ENCODE data around the gene TK1. TPM values are rescaled to one million over a fixed set of nuclear protein-coding genes. Genes with fewer than 3 reads are reported as not detected.

The TK1 gene
- total RNA-seq, 1 experiment from 2014 or later: 89.7 TPM

DNA sequence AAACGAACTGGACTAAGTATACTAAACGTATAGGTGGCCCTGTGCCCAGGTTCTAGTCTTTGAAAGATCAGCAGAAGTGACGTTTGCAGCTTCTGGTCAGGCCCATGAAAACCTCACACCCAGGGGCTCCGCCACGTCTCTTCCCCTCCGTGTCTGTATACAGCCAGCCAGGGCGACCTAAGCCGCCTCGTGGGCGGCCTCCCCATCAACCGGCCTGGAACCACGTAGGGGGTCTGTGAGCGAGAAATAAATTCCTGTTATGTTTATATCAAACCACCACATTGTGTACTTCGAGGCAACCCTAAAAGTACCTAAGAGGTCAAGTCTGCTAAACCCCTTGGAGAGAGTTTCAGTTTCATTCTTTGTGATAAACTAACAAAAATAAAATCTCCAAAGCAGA lies 6.8 kb downstream of the TK1 start:
- peaks cover 20% of the 10 kb centered on the region for H3K4me1 Mint-ChIP-seq (ENCODE audit: low read depth, unreplicated experiment)
- TF ChIP-seq, protein P1, sequence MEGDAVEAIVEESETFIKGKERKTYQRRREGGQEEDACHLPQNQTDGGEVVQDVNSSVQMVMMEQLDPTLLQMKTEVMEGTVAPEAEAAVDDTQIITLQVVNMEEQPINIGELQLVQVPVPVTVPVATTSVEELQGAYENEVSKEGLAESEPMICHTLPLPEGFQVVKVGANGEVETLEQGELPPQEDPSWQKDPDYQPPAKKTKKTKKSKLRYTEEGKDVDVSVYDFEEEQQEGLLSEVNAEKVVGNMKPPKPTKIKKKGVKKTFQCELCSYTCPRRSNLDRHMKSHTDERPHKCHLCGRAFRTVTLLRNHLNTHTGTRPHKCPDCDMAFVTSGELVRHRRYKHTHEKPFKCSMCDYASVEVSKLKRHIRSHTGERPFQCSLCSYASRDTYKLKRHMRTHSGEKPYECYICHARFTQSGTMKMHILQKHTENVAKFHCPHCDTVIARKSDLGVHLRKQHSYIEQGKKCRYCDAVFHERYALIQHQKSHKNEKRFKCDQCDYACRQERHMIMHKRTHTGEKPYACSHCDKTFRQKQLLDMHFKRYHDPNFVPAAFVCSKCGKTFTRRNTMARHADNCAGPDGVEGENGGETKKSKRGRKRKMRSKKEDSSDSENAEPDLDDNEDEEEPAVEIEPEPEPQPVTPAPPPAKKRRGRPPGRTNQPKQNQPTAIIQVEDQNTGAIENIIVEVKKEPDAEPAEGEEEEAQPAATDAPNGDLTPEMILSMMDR (IDR thresholded peaks at IDR 0.05; ENCODE audit: unreplicated experiment): no peak
- CTCF ChIA-PET: no interaction called here
- no TSS peak for BruUV-seq (replicated peaks)
- H3K27ac Mint-ChIP-seq (ENCODE audit: unreplicated experiment): no peak overlapping the region
- H3K27me3 Mint-ChIP-seq (ENCODE audit: unreplicated experiment): no peaks in the 10 kb centered on the region
- DNase-seq: no peak
- no peaks in the 10 kb centered on the region for H3K9me3 Mint-ChIP-seq (ENCODE audit: low read depth, unreplicated experiment)
- intact Hi-C loops (cut with micrococcal nuclease; ENCODE audit: unreplicated experiment): no loop called here
- H3K4me3 Mint-ChIP-seq (ENCODE audit: low read depth, unreplicated experiment): no peak overlapping the region
- H3K36me3 Mint-ChIP-seq (ENCODE audit: insufficient read depth, unreplicated experiment): peaks cover 50% of the 10 kb centered on the region

DNA sequence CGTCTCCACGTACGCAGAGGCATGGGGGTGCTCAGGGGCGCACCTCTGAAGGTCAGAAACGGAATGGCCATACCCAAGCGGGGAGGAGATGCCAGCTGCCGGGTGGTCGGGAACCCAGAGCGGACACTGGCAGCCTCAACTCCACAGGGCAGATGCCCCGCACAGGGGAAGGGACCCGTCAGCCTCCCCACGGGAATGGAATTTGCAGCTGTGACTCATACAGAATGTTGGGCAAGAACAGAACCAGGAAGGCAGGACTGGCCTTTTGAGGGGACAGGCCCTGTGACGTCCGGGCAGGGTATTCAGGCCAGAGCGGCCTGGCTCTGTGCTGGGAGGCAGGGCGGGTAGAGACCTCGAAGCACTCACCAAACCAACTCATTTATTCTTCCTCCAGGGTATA lies 7.5 kb downstream of the TK1 start:
- TF ChIP-seq, protein P1 (IDR thresholded peaks at IDR 0.05; ENCODE audit: unreplicated experiment): no peak
- no peak overlapping the region for H3K27ac Mint-ChIP-seq (ENCODE audit: unreplicated experiment)
- no peak for DNase-seq
- H3K4me3 Mint-ChIP-seq (ENCODE audit: low read depth, unreplicated experiment): no peak overlapping the region
- peaks cover 57% of the 10 kb centered on the region for H3K36me3 Mint-ChIP-seq (ENCODE audit: insufficient read depth, unreplicated experiment)
- CTCF ChIA-PET: no interaction called here
- H3K27me3 Mint-ChIP-seq (ENCODE audit: unreplicated experiment): no peaks in the 10 kb centered on the region
- no peaks in the 10 kb centered on the region for H3K9me3 Mint-ChIP-seq (ENCODE audit: low read depth, unreplicated experiment)
- no TSS peak for BruUV-seq (replicated peaks)
- intact Hi-C loops (cut with micrococcal nuclease; ENCODE audit: unreplicated experiment): no loop called here
- peaks cover 20% of the 10 kb centered on the region for H3K4me1 Mint-ChIP-seq (ENCODE audit: low read depth, unreplicated experiment)

DNA sequence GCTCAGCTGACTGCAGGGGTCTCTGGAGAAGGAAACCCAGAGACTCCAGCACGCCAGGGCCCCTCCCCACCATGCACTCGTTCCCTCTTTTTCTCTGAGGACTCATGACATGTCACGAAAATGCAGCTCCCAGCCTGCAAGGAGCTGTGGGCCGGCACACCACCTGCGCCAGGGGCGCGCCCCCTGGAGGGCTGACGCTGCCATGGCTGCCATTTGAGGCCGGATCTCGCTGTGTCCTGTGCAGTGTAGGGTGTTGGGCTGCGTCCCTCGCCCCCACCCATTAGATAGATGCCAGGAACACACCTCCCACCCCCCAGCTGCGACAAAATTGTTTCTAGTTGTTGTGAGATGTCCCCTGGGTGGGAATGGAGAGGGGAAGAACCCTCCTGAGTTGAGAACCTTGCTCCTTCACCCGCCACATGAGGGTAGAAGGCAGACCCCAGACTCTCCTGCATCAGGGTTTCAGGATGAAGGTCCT lies 10.3 kb downstream of the TK1 start:
- Mint-ChIP-seq H3K36me3 (ENCODE audit: insufficient read depth, unreplicated experiment) (peaks cover 77% of the 10 kb centered on the region), H3K4me1 (ENCODE audit: low read depth, unreplicated experiment) (peaks cover 38% of the 10 kb centered on the region), H3K27me3 (ENCODE audit: unreplicated experiment) (no peaks in the 10 kb centered on the region), H3K4me3 (ENCODE audit: low read depth, unreplicated experiment) (no peak overlapping the region), H3K9me3 (ENCODE audit: low read depth, unreplicated experiment) (no peaks in the 10 kb centered on the region), H3K27ac (ENCODE audit: unreplicated experiment) (no peak overlapping the region)
- CTCF ChIA-PET: interaction anchor here (0.9 to 1.5 kb wide), 3 partner anchors 10 to 93 kb away, joined by 4 to 8 read pairs (median 5); partner anchors contain the start of gene TK1
- no peak for DNase-seq
- no TSS peak for BruUV-seq (replicated peaks)
- intact Hi-C loops (cut with micrococcal nuclease; ENCODE audit: unreplicated experiment): no loop called here
- TF ChIP-seq, protein P1 (IDR thresholded peaks at IDR 0.05; ENCODE audit: unreplicated experiment): peak; percentile 48

DNA sequence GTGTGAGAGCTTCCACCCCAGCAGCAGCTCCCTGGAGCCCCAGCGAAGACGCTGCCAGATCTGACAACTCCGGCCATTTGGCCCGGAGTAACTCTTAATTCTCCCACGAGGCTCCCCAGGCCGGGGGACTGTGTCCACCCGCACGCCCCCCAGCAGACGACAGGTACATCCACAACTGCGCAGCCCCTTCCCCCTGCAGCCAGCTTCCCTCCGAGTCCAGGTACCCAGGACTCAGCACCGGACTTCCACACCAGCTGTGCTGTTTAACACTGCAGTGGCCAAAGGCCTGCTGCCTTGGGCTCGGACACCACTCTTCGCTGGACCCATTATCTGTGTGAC lies 11.2 kb downstream of the TK1 start:
- Mint-ChIP-seq H3K4me3 (ENCODE audit: low read depth, unreplicated experiment) (no peak overlapping the region), H3K4me1 (ENCODE audit: low read depth, unreplicated experiment) (peaks cover 46% of the 10 kb centered on the region), H3K9me3 (ENCODE audit: low read depth, unreplicated experiment) (no peaks in the 10 kb centered on the region), H3K36me3 (ENCODE audit: insufficient read depth, unreplicated experiment) (peaks cover 70% of the 10 kb centered on the region), H3K27me3 (ENCODE audit: unreplicated experiment) (no peaks in the 10 kb centered on the region), H3K27ac (ENCODE audit: unreplicated experiment) (no peak overlapping the region)
- TF ChIP-seq, protein P1 (IDR thresholded peaks at IDR 0.05; ENCODE audit: unreplicated experiment): no peak
- no peak for DNase-seq
- intact Hi-C loops (cut with micrococcal nuclease; ENCODE audit: unreplicated experiment): loop anchor here (2.0 kb wide), 1 partner anchor 63 kb away; no protein-coding TSS in a partner anchor
- CTCF ChIA-PET: interaction anchor here (0.9 to 2.2 kb wide), 4 partner anchors 11 to 92 kb away, joined by 3 to 9 read pairs (median 6); partner anchors contain the start of gene TK1
- BruUV-seq (replicated peaks): no TSS peak
